Smooth muscle cell (in vitro differentiated cells): ENCODE measurements around the gene SLC38A5. TPM values are rescaled to one million over a fixed set of nuclear protein-coding genes. Genes with fewer than 3 reads are reported as not detected.
A peak's percentile ranks its signal among the peaks of the same experiment; 100 is the strongest.

Experiments used
- DNase-seq: peaks from one replicate; lab custom pipeline; 2025; ENCODE audit not compliant: unreplicated experiment; lab: John Stamatoyannopoulos, UW
- H2AFZ ChIP-seq: fragments of 200-600 bp; sonication (generic); 2 replicates; pipeline ENCODE4 v1.6.0; 2016; ENCODE audit warnings: antibody characterized with exemption, low read depth, mild to moderate bottlenecking
- H3F3A ChIP-seq: fragments of 200-600 bp; sonication (generic); 2 replicates; pipeline ENCODE4 v1.6.0; 2017; ENCODE audit warnings: antibody characterized with exemption, low read depth
- H3K27ac ChIP-seq: fragments of 200-600 bp; sonication (generic); 2 replicates; pipeline ENCODE4 v1.5.1; 2016; ENCODE audit warnings: low read depth, mild to moderate bottlenecking
- H3K27me3 ChIP-seq: fragments of 200-600 bp; sonication (generic); 2 replicates; pipeline ENCODE4 v1.6.1; 2016; ENCODE audit warnings: low read depth, mild to moderate bottlenecking
- H3K36me3 ChIP-seq: fragments of 200-600 bp; sonication (generic); 2 replicates; pipeline ENCODE4 v1.5.1; 2016; ENCODE audit warnings: low read depth
- H3K4me1 ChIP-seq: fragments of 200-600 bp; sonication (generic); 2 replicates; pipeline ENCODE4 v1.5.1; 2016; ENCODE audit warnings: low read depth
- H3K4me2 ChIP-seq: fragments of 200-600 bp; sonication (generic); 2 replicates; pipeline ENCODE4 v1.6.0; 2016; ENCODE audit warnings: mild to moderate bottlenecking
- H3K4me3 ChIP-seq: fragments of 200-600 bp; sonication (generic); 2 replicates; pipeline ENCODE4 v1.5.1; 2016; ENCODE audit warnings: mild to moderate bottlenecking
- H3K79me2 ChIP-seq: fragments of 200-600 bp; sonication (generic); 2 replicates; pipeline ENCODE4 v1.6.0; 2016; ENCODE audit warnings: low read depth, mild to moderate bottlenecking
- H3K9ac ChIP-seq: fragments of 200-600 bp; sonication (generic); 2 replicates; pipeline ENCODE4 v1.6.0; 2016; ENCODE audit warnings: low read depth
- H3K9me3 ChIP-seq: fragments of 200-600 bp; sonication (generic); replicated peaks from 2 replicates; pipeline ENCODE4 v1.5.1; 2016; ENCODE audit warnings: low read depth
- H4K20me1 ChIP-seq: fragments of 200-600 bp; sonication (generic); 2 replicates; pipeline ENCODE4 v1.6.0; 2016; ENCODE audit warnings: low read depth
- WGBS: methylation state at CpG from one replicate; pipeline ENCODE4 v1.1.7; 2016; ENCODE audit warnings: low lambda C conversion rate; 5-methylcytosine and 5-hydroxymethylcytosine counted together
- polyA plus RNA-seq: library from polyadenylated mRNA; unstranded; fragments of >200 nt; fragmentation: Nextera tagmentation; extraction: Ambion mirVana; gene quantifications from 2 replicates; pipeline ENCODE4 v1.2.1, GENCODE V29; 2016
- total RNA-seq: library from RNA; depleted of rRNA; stranded (reverse); fragments of >200 nt; gene quantifications from 2 replicates; pipeline ENCODE4 v1.2.3, GENCODE V29; 2014
- TF ChIP-seq, protein P1 (sequence below): fragments of 200-600 bp; sonication (generic); IDR thresholded peaks from 2 replicates; pipeline ENCODE4 v1.5.1; 2017; ENCODE audit warnings: borderline replicate concordance, mild to moderate bottlenecking, antibody characterized with exemption; ENCODE audit not compliant: insufficient read depth, poor library complexity, severe bottlenecking

SLC38A5 gene
- total and polyA plus RNA-seq, 2 experiments from 2014 or later = 68.7 to 69.4 TPM

GRCh38 chrX:48515842-48516241, 45.8 kb upstream of the SLC38A5 start:
- Histone ChIP-seq H3K27me3 (no peaks in the 10 kb centered on the region), H3K4me1 (no peaks in the 10 kb centered on the region), H3K4me2 (no peak overlapping the region), H3K9ac (no peak overlapping the region), H3K27ac (no peak overlapping the region), H3K4me3 (no peak overlapping the region), H3K9me3 (no peaks in the 10 kb centered on the region), H3K79me2 (no peaks in the 10 kb centered on the region), H3K36me3 (no peaks in the 10 kb centered on the region), H3F3A (no peaks in the 10 kb centered on the region), H4K20me1 (no peaks in the 10 kb centered on the region), H2AFZ (no peak overlapping the region)
- DNase-seq = no peak
- TF ChIP-seq, protein P1, sequence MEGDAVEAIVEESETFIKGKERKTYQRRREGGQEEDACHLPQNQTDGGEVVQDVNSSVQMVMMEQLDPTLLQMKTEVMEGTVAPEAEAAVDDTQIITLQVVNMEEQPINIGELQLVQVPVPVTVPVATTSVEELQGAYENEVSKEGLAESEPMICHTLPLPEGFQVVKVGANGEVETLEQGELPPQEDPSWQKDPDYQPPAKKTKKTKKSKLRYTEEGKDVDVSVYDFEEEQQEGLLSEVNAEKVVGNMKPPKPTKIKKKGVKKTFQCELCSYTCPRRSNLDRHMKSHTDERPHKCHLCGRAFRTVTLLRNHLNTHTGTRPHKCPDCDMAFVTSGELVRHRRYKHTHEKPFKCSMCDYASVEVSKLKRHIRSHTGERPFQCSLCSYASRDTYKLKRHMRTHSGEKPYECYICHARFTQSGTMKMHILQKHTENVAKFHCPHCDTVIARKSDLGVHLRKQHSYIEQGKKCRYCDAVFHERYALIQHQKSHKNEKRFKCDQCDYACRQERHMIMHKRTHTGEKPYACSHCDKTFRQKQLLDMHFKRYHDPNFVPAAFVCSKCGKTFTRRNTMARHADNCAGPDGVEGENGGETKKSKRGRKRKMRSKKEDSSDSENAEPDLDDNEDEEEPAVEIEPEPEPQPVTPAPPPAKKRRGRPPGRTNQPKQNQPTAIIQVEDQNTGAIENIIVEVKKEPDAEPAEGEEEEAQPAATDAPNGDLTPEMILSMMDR = no peak
- 80% methylated on average over 10 of the region's 10 CpGs for WGBS

DNA sequence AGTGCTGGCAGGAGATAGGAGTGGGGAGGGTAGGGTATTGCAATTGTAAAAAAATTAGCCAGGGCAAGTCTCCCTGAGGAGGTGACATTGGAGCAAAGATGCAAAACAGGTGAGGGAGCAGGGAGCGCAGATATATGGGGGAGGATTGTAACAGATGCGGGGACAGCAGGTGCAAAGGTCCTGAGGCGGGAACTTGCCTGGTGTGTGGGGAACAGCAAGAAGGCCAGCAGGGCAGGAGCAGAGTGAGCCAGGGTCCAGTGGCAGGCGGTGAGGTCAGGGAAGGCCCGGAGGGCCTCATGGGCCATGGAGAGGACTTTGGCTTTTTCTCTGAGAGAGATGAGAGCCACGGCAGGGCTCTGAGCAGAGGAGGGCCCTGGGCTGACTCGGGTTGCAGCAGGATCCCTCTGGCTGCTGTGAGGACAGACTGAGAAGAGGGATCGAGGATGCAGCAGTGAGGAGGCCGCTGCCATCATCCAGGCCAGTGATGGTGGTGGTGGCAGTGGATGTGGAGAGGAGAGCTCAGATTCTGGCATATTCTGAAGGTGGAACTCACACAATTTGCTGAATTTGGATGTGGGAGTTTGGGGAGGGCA, 44.9 kb upstream of the SLC38A5 start:
- H3K4me1 ChIP-seq = no peaks in the 10 kb centered on the region
- H3K9ac ChIP-seq = no peak overlapping the region
- no peak overlapping the region for H2AFZ ChIP-seq
- DNase-seq = no peak
- no peaks in the 10 kb centered on the region for H3K9me3 ChIP-seq
- no peaks in the 10 kb centered on the region for H3K27me3 ChIP-seq
- H3K36me3 ChIP-seq = no peaks in the 10 kb centered on the region
- H3K4me3 ChIP-seq = no peak overlapping the region
- no peaks in the 10 kb centered on the region for H3F3A ChIP-seq
- WGBS = 87% methylated on average over 7 of the region's 9 CpGs
- no peaks in the 10 kb centered on the region for H4K20me1 ChIP-seq
- no peak overlapping the region for H3K4me2 ChIP-seq
- H3K79me2 ChIP-seq = no peaks in the 10 kb centered on the region
- H3K27ac ChIP-seq = no peak overlapping the region
- TF ChIP-seq, protein P1 = no peak

GRCh38 chrX:48514126-48514806, 44.2 kb upstream of the SLC38A5 start:
- no peak overlapping the region for H3K4me2 ChIP-seq
- no peaks in the 10 kb centered on the region for H3F3A ChIP-seq
- H3K27ac ChIP-seq = peak overlapping the region; percentile 46
- H3K27me3 ChIP-seq = no peaks in the 10 kb centered on the region
- no peaks in the 10 kb centered on the region for H3K4me1 ChIP-seq
- H4K20me1 ChIP-seq = no peaks in the 10 kb centered on the region
- TF ChIP-seq, protein P1 = no peak
- no peak overlapping the region for H3K9ac ChIP-seq
- H2AFZ ChIP-seq = no peak overlapping the region
- no peaks in the 10 kb centered on the region for H3K36me3 ChIP-seq
- H3K79me2 ChIP-seq = no peaks in the 10 kb centered on the region
- WGBS = 85% methylated on average over 16 of the region's 16 CpGs
- H3K9me3 ChIP-seq = no peaks in the 10 kb centered on the region
- H3K4me3 ChIP-seq = no peak overlapping the region
- DNase-seq = no peak

DNA sequence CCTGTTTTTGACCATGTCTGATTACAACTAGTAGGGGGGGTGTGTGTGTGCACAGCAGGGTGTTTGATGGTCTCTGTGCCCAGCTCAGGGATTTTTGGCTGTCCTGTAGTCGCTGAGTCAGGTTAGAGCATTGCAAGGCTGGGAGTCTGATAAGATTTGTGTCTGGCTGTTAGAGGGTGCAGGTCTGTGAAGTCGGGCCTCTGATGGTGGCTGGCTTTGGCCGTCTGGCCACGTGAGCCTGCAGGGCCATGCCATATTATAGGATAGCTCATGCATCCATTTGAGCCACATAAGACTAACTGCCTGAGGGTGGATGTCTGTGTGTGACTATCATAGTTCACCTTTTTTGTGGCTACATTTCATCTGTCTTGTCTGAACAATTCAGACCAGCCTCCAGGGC, 43.6 kb upstream of the SLC38A5 start:
- H3K27me3 ChIP-seq = no peaks in the 10 kb centered on the region
- no peaks in the 10 kb centered on the region for H3K9me3 ChIP-seq
- H3K36me3 ChIP-seq = no peaks in the 10 kb centered on the region
- H3K4me3 ChIP-seq = no peak overlapping the region
- TF ChIP-seq, protein P1 = no peak
- no peaks in the 10 kb centered on the region for H4K20me1 ChIP-seq
- peak overlapping the region; percentile 46 for H3K27ac ChIP-seq
- 43% methylated on average over 4 of the region's 4 CpGs for WGBS
- no peaks in the 10 kb centered on the region for H3K4me1 ChIP-seq
- H2AFZ ChIP-seq = no peak overlapping the region
- DNase-seq = no peak
- no peaks in the 10 kb centered on the region for H3F3A ChIP-seq
- H3K79me2 ChIP-seq = no peaks in the 10 kb centered on the region
- H3K9ac ChIP-seq = no peak overlapping the region
- no peak overlapping the region for H3K4me2 ChIP-seq
